Activated CD4-positive, alpha-beta T cell treated with anti-CD3 and anti-CD28 coated beads, Interleukin-2, amount 10 ng/mL, durations not matched to agents 7 days and 5 days (primary cell): ENCODE data around the gene NFIA. TPM values are rescaled to one million over a fixed set of nuclear protein-coding genes. Genes with fewer than 3 reads are reported as not detected.

Experiments used
- CTCF ChIA-PET: fragments of 350-600 bp; sonication (Branson Sonifier 250); formaldehyde crosslinking; loops from one replicate; lab custom pipeline; 2021; ENCODE audit warnings: antibody characterized with exemption; lab: Charles Lee
- POLR2A ChIA-PET: fragments of 350-600 bp; sonication (Branson Sonifier 250); formaldehyde crosslinking; loops from one replicate; lab custom pipeline; 2021; ENCODE audit warnings: antibody characterized with exemption; lab: Charles Lee
- DNase-seq: peaks from one replicate; pipeline ENCODE4 v3.0.0-alpha.2; 2020
- H3K27ac Mint-ChIP-seq: one replicate; pipeline ENCODE4 v1.8.0; 2021; ENCODE audit warnings: mild to moderate bottlenecking, moderate library complexity, mixed read lengths
- H3K27me3 Mint-ChIP-seq: one replicate; pipeline ENCODE4 v1.8.0; 2021; ENCODE audit warnings: mixed read lengths
- H3K36me3 Mint-ChIP-seq: one replicate; pipeline ENCODE4 v1.8.0; 2021; ENCODE audit warnings: low read depth, mixed read lengths
- H3K4me1 Mint-ChIP-seq: one replicate; pipeline ENCODE4 v1.8.0; 2021; ENCODE audit warnings: mixed read lengths
- H3K4me3 Mint-ChIP-seq: one replicate; pipeline ENCODE4 v1.8.0; 2021; ENCODE audit warnings: mild to moderate bottlenecking, moderate library complexity, mixed read lengths
- H3K9me3 Mint-ChIP-seq: one replicate; pipeline ENCODE4 v1.8.0; 2021; ENCODE audit warnings: mixed read lengths
- total RNA-seq, 2 experiments: library from RNA; stranded (reverse); gene quantifications; one replicate each; pipeline ENCODE4 v1.2.3, GENCODE V29; 2021

Gene NFIA
- total RNA-seq, 2 experiments from 2014 or later = 0.97 to 1.6 TPM

GRCh38 chr1:61337441-61337951, 255.1 kb downstream of the NFIA start:
- Mint-ChIP-seq H3K9me3 (no peaks in the 10 kb centered on the region), H3K27ac (no peak overlapping the region), H3K27me3 (peaks cover 6% of the 10 kb centered on the region), H3K4me1 (peaks cover under 1% of the 10 kb centered on the region), H3K36me3 (no peaks in the 10 kb centered on the region), H3K4me3 (no peak overlapping the region)
- CTCF ChIA-PET = interaction anchor here (0.6 kb wide), 1 partner anchor 384 kb away, joined by 3 read pairs; no protein-coding TSS in a partner anchor
- no peak for DNase-seq
- POLR2A ChIA-PET = no interaction called here

GRCh38 chr1:61337981-61338848, 255.9 kb downstream of the NFIA start:
- H3K4me3 Mint-ChIP-seq = no peak overlapping the region
- CTCF ChIA-PET = no interaction called here
- DNase-seq = no peak
- no peak overlapping the region for H3K27ac Mint-ChIP-seq
- peaks cover 6% of the 10 kb centered on the region for H3K27me3 Mint-ChIP-seq
- no peaks in the 10 kb centered on the region for H3K9me3 Mint-ChIP-seq
- no peaks in the 10 kb centered on the region for H3K36me3 Mint-ChIP-seq
- H3K4me1 Mint-ChIP-seq = no peaks in the 10 kb centered on the region
- POLR2A ChIA-PET = interaction anchor here (0.6 kb wide), 1 partner anchor 66 kb away, joined by 3 read pairs; no protein-coding TSS in a partner anchor

GRCh38 chr1:61338899-61339298, 256.5 kb downstream of the NFIA start:
- no peak overlapping the region for H3K27ac Mint-ChIP-seq
- peaks cover 6% of the 10 kb centered on the region for H3K27me3 Mint-ChIP-seq
- H3K4me3 Mint-ChIP-seq = no peak overlapping the region
- H3K36me3 Mint-ChIP-seq = no peaks in the 10 kb centered on the region
- H3K4me1 Mint-ChIP-seq = no peaks in the 10 kb centered on the region
- POLR2A ChIA-PET = interaction anchor here (0.6 kb wide), 1 partner anchor 67 kb away, joined by 3 read pairs; no protein-coding TSS in a partner anchor
- no peaks in the 10 kb centered on the region for H3K9me3 Mint-ChIP-seq
- CTCF ChIA-PET = no interaction called here
- DNase-seq = no peak

- Mint-ChIP-seq H3K4me1 (no peaks in the 10 kb centered on the region), H3K27me3 (peaks cover 9% of the 10 kb centered on the region), H3K27ac (no peak overlapping the region), H3K36me3 (no peaks in the 10 kb centered on the region), H3K9me3 (peaks cover under 1% of the 10 kb centered on the region), H3K4me3 (no peak overlapping the region)
- CTCF ChIA-PET = interaction anchor here (0.6 to 1.6 kb wide), 3 partner anchors 13 to 278 kb away, joined by 3 to 4 read pairs (median 3); no protein-coding TSS in a partner anchor
- POLR2A ChIA-PET = no interaction called here
- DNase-seq = no peak
Observed at GRCh38 chr1:61341426-61341825, 259.1 kb downstream of the NFIA start.

GRCh38 chr1:61343734-61344420, 261.5 kb downstream of the NFIA start:
- Mint-ChIP-seq H3K4me1 (no peaks in the 10 kb centered on the region), H3K27ac (no peak overlapping the region), H3K36me3 (peaks cover 3% of the 10 kb centered on the region), H3K4me3 (no peak overlapping the region), H3K27me3 (peaks cover 3% of the 10 kb centered on the region), H3K9me3 (peaks cover 3% of the 10 kb centered on the region)
- no peak for DNase-seq
- CTCF ChIA-PET = no interaction called here
- POLR2A ChIA-PET = no interaction called here

GRCh38 chr1:61344696-61345095, 262.3 kb downstream of the NFIA start:
- H3K9me3 Mint-ChIP-seq = peaks cover 3% of the 10 kb centered on the region
- H3K27ac Mint-ChIP-seq = no peak overlapping the region
- CTCF ChIA-PET = no interaction called here
- H3K4me1 Mint-ChIP-seq = no peaks in the 10 kb centered on the region
- no peak overlapping the region for H3K4me3 Mint-ChIP-seq
- H3K27me3 Mint-ChIP-seq = peaks cover 3% of the 10 kb centered on the region
- POLR2A ChIA-PET = no interaction called here
- DNase-seq = no peak
- peaks cover 3% of the 10 kb centered on the region for H3K36me3 Mint-ChIP-seq

DNA sequence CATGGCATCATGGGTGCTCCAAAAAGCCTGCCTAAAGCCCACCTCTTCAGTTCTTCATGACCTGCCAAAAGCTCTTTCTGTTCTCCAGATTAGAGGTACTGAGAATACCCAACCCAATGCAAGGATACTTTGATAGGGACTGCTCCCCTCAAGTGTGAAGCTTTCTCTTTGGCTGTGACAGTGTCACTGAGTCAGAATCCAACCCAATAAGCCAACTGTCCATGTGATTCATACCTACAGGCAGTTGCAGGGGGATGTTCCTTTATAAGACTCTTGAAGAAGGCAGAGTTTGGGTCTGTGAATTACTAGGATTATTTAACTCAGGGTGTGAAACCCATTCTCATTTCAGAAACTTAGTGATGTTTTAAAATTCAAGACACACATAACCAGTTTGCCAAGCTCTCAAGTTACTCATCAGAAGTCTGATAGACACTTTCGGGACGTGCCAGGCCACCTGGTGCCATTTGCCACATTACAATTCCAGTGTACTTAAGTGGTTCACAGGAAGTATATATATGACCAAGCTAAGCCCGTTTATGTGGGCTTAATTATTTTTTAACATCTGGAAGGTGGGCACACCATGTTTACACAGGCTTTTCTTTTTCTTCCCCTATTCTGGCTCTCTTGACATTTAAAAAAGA, 265.8 kb downstream of the NFIA start:
- POLR2A ChIA-PET = no interaction called here
- no peak overlapping the region for H3K4me3 Mint-ChIP-seq
- peaks cover 3% of the 10 kb centered on the region for H3K36me3 Mint-ChIP-seq
- CTCF ChIA-PET = interaction anchor here (0.6 to 0.7 kb wide), 2 partner anchors 111 to 176 kb away, joined by 3 to 5 read pairs; no protein-coding TSS in a partner anchor
- DNase-seq = no peak
- H3K27me3 Mint-ChIP-seq = peaks cover 3% of the 10 kb centered on the region
- H3K4me1 Mint-ChIP-seq = no peaks in the 10 kb centered on the region
- H3K27ac Mint-ChIP-seq = no peak overlapping the region
- H3K9me3 Mint-ChIP-seq = peaks cover 3% of the 10 kb centered on the region

DNA sequence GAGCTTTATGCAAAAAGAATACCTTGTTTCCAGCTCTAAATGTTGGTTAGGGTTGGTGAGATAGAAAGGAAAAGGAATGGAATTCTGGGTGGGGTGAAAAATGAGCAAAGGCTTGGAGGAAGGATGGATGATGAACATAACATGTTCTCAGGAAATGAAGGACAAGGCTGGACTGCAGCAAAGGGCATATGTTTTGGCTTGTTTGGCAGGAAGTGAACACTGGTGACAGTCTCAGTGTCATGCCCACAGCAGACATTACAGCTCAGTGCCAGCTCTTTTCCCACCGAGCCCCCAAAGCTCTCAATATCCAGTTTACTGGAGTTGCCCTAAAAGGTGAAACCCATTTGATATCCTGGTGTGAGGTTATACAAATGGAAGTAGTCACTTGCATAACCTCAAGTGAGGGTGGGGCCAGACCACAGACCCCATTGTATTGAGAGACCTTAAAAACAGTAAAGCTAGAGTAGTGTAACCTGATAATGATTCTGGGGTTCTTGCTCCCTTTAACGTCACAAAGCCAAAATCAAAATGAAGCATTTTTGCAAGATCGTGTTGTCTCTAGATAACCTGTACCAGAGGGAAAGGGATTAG, 270.6 kb downstream of the NFIA start:
- Mint-ChIP-seq H3K27ac (no peak overlapping the region), H3K9me3 (no peaks in the 10 kb centered on the region), H3K27me3 (no peaks in the 10 kb centered on the region), H3K4me3 (no peak overlapping the region), H3K4me1 (no peaks in the 10 kb centered on the region), H3K36me3 (no peaks in the 10 kb centered on the region)
- ChIA-PET CTCF (interaction anchor here (1.0 kb wide), 1 partner anchor 56 kb away, joined by 4 read pairs; no protein-coding TSS in a partner anchor), POLR2A (no interaction called here)
- no peak for DNase-seq

DNA sequence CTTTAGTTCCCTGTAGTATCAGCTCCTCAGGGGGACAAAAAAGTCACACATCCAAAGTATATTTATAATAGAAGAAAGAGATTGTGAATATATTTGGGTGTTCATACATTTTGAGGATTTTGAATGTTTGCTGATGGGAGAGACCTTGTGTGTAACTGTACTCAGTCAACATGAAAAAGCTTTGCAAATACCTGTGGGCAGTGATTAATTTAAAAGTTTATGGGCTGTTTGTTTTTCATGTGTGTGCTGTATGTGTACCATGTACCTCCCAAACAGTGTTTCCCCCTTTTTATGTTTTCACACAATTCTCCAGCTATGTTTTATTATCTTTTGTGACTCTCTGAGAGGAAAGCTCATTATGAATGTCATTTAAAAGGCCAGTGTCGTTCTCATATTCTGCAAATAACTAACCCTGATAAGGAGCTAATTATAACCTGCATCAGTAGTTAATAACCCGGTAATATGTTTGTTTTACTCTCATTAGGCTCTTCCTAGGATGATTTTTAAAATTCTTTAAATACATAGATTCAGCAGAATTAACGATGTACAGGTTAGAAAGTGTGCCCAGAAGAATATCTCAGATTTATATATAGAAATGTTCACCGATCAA, 271.5 kb downstream of the NFIA start:
- ChIA-PET CTCF (no interaction called here), POLR2A (no interaction called here)
- no peak for DNase-seq
- Mint-ChIP-seq H3K4me3 (no peak overlapping the region), H3K9me3 (no peaks in the 10 kb centered on the region), H3K36me3 (no peaks in the 10 kb centered on the region), H3K27ac (no peak overlapping the region), H3K27me3 (no peaks in the 10 kb centered on the region), H3K4me1 (no peaks in the 10 kb centered on the region)

DNA sequence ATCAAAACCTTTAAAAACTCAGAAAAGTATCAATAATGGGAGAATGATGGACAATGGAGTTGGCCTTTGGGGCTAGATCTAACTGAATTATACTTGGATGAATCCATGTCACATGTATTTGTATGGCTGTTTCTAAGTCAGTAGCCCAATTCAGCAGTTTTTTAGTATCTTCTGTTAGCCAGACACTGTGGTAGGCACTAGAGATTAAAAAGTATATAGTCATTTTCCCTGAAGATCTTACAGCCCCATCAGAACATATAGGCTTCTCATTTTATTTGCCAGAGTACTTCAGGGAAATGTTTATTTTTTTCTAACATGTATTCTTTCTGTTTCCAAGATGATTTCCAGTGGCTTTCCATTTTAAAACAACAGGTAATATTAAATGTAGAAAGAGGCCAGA, 273.7 kb downstream of the NFIA start:
- H3K27ac Mint-ChIP-seq = no peak overlapping the region
- no peak overlapping the region for H3K4me3 Mint-ChIP-seq
- H3K9me3 Mint-ChIP-seq = no peaks in the 10 kb centered on the region
- H3K4me1 Mint-ChIP-seq = no peaks in the 10 kb centered on the region
- POLR2A ChIA-PET = no interaction called here
- CTCF ChIA-PET = no interaction called here
- no peak for DNase-seq
- no peaks in the 10 kb centered on the region for H3K36me3 Mint-ChIP-seq
- H3K27me3 Mint-ChIP-seq = no peaks in the 10 kb centered on the region

- Mint-ChIP-seq H3K9me3 (no peaks in the 10 kb centered on the region), H3K4me3 (no peak overlapping the region), H3K4me1 (no peaks in the 10 kb centered on the region), H3K27ac (no peak overlapping the region), H3K27me3 (no peaks in the 10 kb centered on the region), H3K36me3 (no peaks in the 10 kb centered on the region)
- CTCF ChIA-PET = no interaction called here
- POLR2A ChIA-PET = no interaction called here
- DNase-seq = no peak
Observed at GRCh38 chr1:61356995-61357394, 274.6 kb downstream of the NFIA start.

- no peaks in the 10 kb centered on the region for H3K27me3 Mint-ChIP-seq
- H3K4me3 Mint-ChIP-seq = no peak overlapping the region
- DNase-seq = no peak
- no peaks in the 10 kb centered on the region for H3K36me3 Mint-ChIP-seq
- H3K4me1 Mint-ChIP-seq = no peaks in the 10 kb centered on the region
- H3K9me3 Mint-ChIP-seq = no peaks in the 10 kb centered on the region
- POLR2A ChIA-PET = no interaction called here
- CTCF ChIA-PET = no interaction called here
- H3K27ac Mint-ChIP-seq = no peak overlapping the region
Observed at GRCh38 chr1:61357539-61357938, 275.2 kb downstream of the NFIA start.
